ENCODE results near the gene MIER1. TPM values are rescaled to one million over a fixed set of nuclear protein-coding genes. Genes with fewer than 3 reads are reported as not detected.
"Not testable (repeated sequence)": the region's sequence is repeated elsewhere in the genome, so short reads cannot be mapped to it uniquely, and the experiment has no call there.

MIER1 gene
- 10 to 100 TPM; 32.4 to 45.4 (median 43.2) TPM for polyA plus RNA-seq (ENCODE audit: insufficient read length in 4 of 4)

- DNase-seq (ENCODE audit: low read depth in 4 of 4, low spot score in 3 of 4) = peak; percentile 97 to 99 (median 98)
Measured at GRCh38 chr1:66924756-66925557, at the start of gene MIER1, which contains the start of gene DNAI4. TSS of gene MIER1 (plus strand) at chr1:66924990. CDS start at chr1:66925029, 39 bp downstream. TSS of gene DNAI4 (minus strand) at chr1:66924856. CDS start at chr1:66924831, 25 bp downstream.

- DNase-seq (ENCODE audit: low read depth in 4 of 4, low spot score in 3 of 4) = no peak
Measured at GRCh38 chr1:66876664-66877063, 48.1 kb upstream of the MIER1 start.

- DNase-seq (ENCODE audit: low read depth in 4 of 4, low spot score in 3 of 4) = no peak
Measured at GRCh38 chr1:66889030-66889429, 35.8 kb upstream of the MIER1 start.

- DNase-seq (ENCODE audit: low read depth in 4 of 4, low spot score in 3 of 4) = no peak
Measured at GRCh38 chr1:66890621-66891020, 34.2 kb upstream of the MIER1 start.

GRCh38 chr1:66893712-66894111 is 31.1 kb upstream of the MIER1 start:
- DNase-seq (ENCODE audit: low read depth in 4 of 4, low spot score in 3 of 4) = no peak

- not testable (repeated sequence) for DNase-seq (ENCODE audit: low read depth in 4 of 4, low spot score in 3 of 4)
Measured at GRCh38 chr1:66915203-66915602, 9.6 kb upstream of the MIER1 start.

- DNase-seq (ENCODE audit: low read depth in 4 of 4, low spot score in 3 of 4) = no peak
Measured at GRCh38 chr1:66916320-66916719, 8.5 kb upstream of the MIER1 start.

- DNase-seq (ENCODE audit: low read depth in 4 of 4, low spot score in 3 of 4) = no peak
Measured at GRCh38 chr1:66917476-66917875, 7.3 kb upstream of the MIER1 start.

GRCh38 chr1:66919063-66919462 is 5.7 kb upstream of the MIER1 start:
- DNase-seq (ENCODE audit: low read depth in 4 of 4, low spot score in 3 of 4) = no peak

GRCh38 chr1:66919828-66920227 is 5.0 kb upstream of the MIER1 start:
- DNase-seq (ENCODE audit: low read depth in 4 of 4, low spot score in 3 of 4) = no peak

GRCh38 chr1:66920543-66920942 is 4.2 kb upstream of the MIER1 start:
- DNase-seq (ENCODE audit: low read depth in 4 of 4, low spot score in 3 of 4) = no peak

GRCh38 chr1:66925558-66925910 is 744 bp downstream of the MIER1 start:
- DNase-seq (ENCODE audit: low read depth in 4 of 4, low spot score in 3 of 4) = no peak

- DNase-seq (ENCODE audit: low read depth in 4 of 4, low spot score in 3 of 4) = no peak
Measured at GRCh38 chr1:66925944-66926343, 1.2 kb downstream of the MIER1 start.

- no peak for DNase-seq (ENCODE audit: low read depth in 4 of 4, low spot score in 3 of 4)
Measured at GRCh38 chr1:66927528-66927927, 2.7 kb downstream of the MIER1 start.

- no peak for DNase-seq (ENCODE audit: low read depth in 4 of 4, low spot score in 3 of 4)
Measured at GRCh38 chr1:66929146-66929688, 4.4 kb downstream of the MIER1 start.

- DNase-seq (ENCODE audit: low read depth in 4 of 4, low spot score in 3 of 4) = no peak
Measured at GRCh38 chr1:66929691-66929998, 4.9 kb downstream of the MIER1 start.

- peak; percentile 88 to 91 (median 90) for DNase-seq (ENCODE audit: low read depth in 4 of 4, low spot score in 3 of 4)
Measured at GRCh38 chr1:66929999-66930822, 5.4 kb downstream of the MIER1 start.

GRCh38 chr1:66930823-66931174 is 6.0 kb downstream of the MIER1 start:
- peak in 1 of 4 donors; percentile 38 for DNase-seq (ENCODE audit: low read depth in 4 of 4, low spot score in 3 of 4)

GRCh38 chr1:66931590-66931989 is 6.8 kb downstream of the MIER1 start:
- no peak for DNase-seq (ENCODE audit: low read depth in 4 of 4, low spot score in 3 of 4)

GRCh38 chr1:66932291-66932690 is 7.5 kb downstream of the MIER1 start:
- no peak for DNase-seq (ENCODE audit: low read depth in 4 of 4, low spot score in 3 of 4)

GRCh38 chr1:66933887-66934700 is 9.3 kb downstream of the MIER1 start:
- no peak for DNase-seq (ENCODE audit: low read depth in 4 of 4, low spot score in 3 of 4)
